GM21528 (cell line): ENCODE data around the gene EIF2S1.

Experiments used
- ATAC-seq: cut with Tn5 transposase; IDR thresholded peaks from one replicate; pipeline ENCODE4 v1.9.1; 2021; ENCODE audit warnings: mild to moderate bottlenecking, moderate library complexity; ENCODE audit not compliant: unreplicated experiment, low FRiP score

EIF2S1 gene

DNA sequence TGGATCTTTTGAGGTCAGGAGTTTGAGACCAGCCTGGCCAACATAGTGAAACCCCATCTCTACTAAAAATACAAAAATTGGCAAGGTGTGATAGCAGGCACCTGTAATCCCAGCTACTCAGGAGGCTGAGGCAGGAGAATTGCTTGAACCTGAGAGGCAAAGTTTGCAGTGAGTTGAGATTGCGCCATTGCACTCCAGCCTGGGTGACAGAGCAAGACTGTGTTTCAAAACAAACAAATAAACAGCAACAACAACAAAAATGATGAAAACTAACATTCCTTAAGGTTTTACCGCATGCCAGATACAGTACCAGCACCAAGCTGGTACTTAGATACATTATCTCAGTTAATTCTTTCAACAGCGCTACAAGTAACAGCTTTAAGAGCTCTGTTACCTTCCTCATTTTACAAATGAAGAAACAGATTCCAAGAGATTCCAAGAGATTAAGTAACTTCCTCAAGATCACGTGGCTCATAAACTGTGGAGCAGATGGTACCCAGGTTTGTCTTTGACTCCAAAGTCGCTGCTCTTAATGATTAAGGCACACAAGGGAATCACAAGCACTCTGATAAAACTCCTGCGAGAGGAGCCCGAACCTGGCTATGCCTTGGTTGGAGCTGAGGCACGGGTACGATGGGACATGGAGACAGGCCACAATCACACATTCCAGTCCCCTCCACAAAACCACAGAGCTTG is 69.5 kb downstream of the EIF2S1 start:
- ATAC-seq = no peak

DNA sequence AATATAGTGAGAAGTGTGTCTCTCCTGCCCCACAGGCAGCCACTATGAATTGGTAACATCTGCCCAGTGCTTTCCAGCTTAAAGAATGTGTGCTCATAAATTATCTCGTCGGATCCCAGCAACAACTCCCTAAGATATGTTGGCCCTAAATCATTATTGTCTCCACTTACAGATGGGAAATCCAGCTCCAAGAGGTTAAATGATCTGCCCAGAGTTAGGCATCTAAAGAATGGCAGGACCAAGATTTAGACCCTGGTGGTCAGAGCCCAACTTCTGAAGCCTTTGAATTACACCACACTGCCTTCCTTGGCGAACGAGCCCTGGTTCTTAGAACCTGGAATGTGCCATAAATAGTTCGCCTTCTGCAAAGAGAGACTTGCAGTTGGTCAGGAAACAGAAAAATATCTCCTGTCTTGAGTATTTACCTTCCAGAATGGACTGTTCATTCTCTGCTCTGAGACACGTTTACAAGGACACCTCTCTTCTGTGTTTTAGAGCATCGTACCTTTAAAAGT is 72.0 kb downstream of the EIF2S1 start:
- no peak for ATAC-seq

DNA sequence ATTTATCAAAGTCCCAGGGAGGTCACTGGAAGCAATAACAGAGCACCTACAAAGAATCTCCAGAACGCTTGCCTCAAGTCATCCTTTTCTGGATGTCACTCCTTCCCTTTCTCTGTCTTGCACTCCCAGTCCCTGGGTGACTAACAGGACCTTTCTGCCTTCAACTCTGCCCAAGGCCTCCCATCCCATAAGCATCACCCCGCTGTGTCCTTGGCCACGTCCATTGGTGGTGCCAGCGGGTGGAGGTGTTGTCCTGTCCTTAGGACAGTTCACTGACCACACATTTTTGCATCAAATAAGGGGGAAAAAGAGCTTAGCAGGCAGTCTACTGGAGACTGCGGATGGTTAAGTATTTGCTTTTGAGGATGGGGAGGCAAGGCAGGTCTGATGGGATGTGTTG is 75.5 kb downstream of the EIF2S1 start:
- no peak for ATAC-seq
